Measurements from ENCODE around the gene ASGR1.
"Not testable (repeated sequence)": the region's sequence is repeated elsewhere in the genome, so short reads cannot be mapped to it uniquely, and the experiment has no call there.

GRCh38 chr17:7127501-7127900, 51.7 kb downstream of the ASGR1 start:
- TF ChIP-seq CTCF, POLR2A (IDR thresholded peaks at IDR 0.05): not testable (repeated sequence)
